CD4-positive, CD25-positive, alpha-beta regulatory T cell (primary cell): ENCODE data around the gene KIR3DL2. TPM values are rescaled to one million over a fixed set of nuclear protein-coding genes. Genes with fewer than 3 reads are reported as not detected.
"Not testable (repeated sequence)": the region's sequence is repeated elsewhere in the genome, so short reads cannot be mapped to it uniquely, and the experiment has no call there.

ENCODE experiments used
- ATAC-seq, 2 donors: fragments of 150-1000 bp; cut with Tn5 transposase; one replicate each; pipeline ENCODE4 v1.10.0; 2021; ENCODE audit warnings: low read depth in 2 of 2, moderate number of reproducible peaks in 2 of 2, moderate library complexity in 1 of 2
- DNase-seq, 3 donors: peaks; one replicate each; pipeline versions ENCODE4 v3.0.0 to v3.0.0-alpha.2; 2012 to 2022; ENCODE audit warnings: mixed read lengths in 1 of 3
- H3K27ac ChIP-seq: one replicate; pipeline ENCODE4 v1.7.0; 2013; ENCODE audit warnings: mild to moderate bottlenecking, low read length; ENCODE audit not compliant: insufficient read depth, poor library complexity, severe bottlenecking
- H3K27me3 ChIP-seq: one replicate; pipeline ENCODE4 v1.7.0; 2013; ENCODE audit warnings: low read length; ENCODE audit not compliant: control insufficient read depth, insufficient read depth
- H3K36me3 ChIP-seq: one replicate; pipeline ENCODE4 v1.7.0; 2013; ENCODE audit warnings: mild to moderate bottlenecking, low read length, moderate library complexity; ENCODE audit not compliant: control insufficient read depth, insufficient read depth
- H3K4me1 ChIP-seq: 2 replicates; pipeline ENCODE4 v1.7.0; 2013; ENCODE audit warnings: mild to moderate bottlenecking, low read length; ENCODE audit not compliant: insufficient read depth, control insufficient read depth, poor library complexity, severe bottlenecking
- H3K4me3 ChIP-seq: one replicate; pipeline ENCODE4 v1.7.0; 2013; ENCODE audit warnings: low read depth, mild to moderate bottlenecking, low read length, moderate library complexity
- H3K9me3 ChIP-seq, 2 experiments: 1 replicate in 1 of 2; 2 replicates in 1 of 2; pipeline ENCODE4 v1.7.0; 2013; ENCODE audit warnings: low read length in 2 of 2, mild to moderate bottlenecking in 1 of 2, moderate library complexity in 1 of 2; ENCODE audit not compliant: control insufficient read depth in 2 of 2
- H3K27ac Mint-ChIP-seq, 3 donors: one replicate each; pipeline ENCODE4 v1.8.0; 2020 to 2022; ENCODE audit warnings: mild to moderate bottlenecking in 3 of 3, mixed read lengths in 3 of 3, moderate library complexity in 2 of 3
- H3K27me3 Mint-ChIP-seq: one replicate; pipeline ENCODE4 v1.8.0; 2022; ENCODE audit warnings: mild to moderate bottlenecking, mixed read lengths
- H3K36me3 Mint-ChIP-seq: one replicate; pipeline ENCODE4 v1.8.0; 2020; ENCODE audit warnings: mixed read lengths
- H3K4me1 Mint-ChIP-seq, 4 donors: one replicate each; pipeline ENCODE4 v1.8.0; 2020 to 2022; ENCODE audit warnings: mixed read lengths in 4 of 4, mild to moderate bottlenecking in 1 of 4
- H3K4me3 Mint-ChIP-seq, 4 donors: one replicate each; pipeline ENCODE4 v1.8.0; 2020 to 2022; ENCODE audit warnings: mild to moderate bottlenecking in 4 of 4, mixed read lengths in 4 of 4, moderate library complexity in 3 of 4
- H3K9me3 Mint-ChIP-seq, 7 donors: one replicate each; pipeline ENCODE4 v1.8.0; 2020 to 2022; ENCODE audit warnings: mixed read lengths in 7 of 7, mild to moderate bottlenecking in 3 of 7, moderate library complexity in 2 of 7
- polyA plus RNA-seq, 4 donors: library from polyadenylated mRNA; unstranded; fragments of 300-500 nt; fragmentation: Illumina TruSeq; gene quantifications; one replicate each; pipeline ENCODE4 v1.2.3, GENCODE V29; 2021
- total RNA-seq: library from RNA; stranded (reverse); gene quantifications from one replicate; pipeline ENCODE4 v1.2.3, GENCODE V29; 2022

The KIR3DL2 gene
- total and polyA plus RNA-seq, 5 donors from 2014 or later = 0.25 to 0.94 (median 0.62) TPM

DNA sequence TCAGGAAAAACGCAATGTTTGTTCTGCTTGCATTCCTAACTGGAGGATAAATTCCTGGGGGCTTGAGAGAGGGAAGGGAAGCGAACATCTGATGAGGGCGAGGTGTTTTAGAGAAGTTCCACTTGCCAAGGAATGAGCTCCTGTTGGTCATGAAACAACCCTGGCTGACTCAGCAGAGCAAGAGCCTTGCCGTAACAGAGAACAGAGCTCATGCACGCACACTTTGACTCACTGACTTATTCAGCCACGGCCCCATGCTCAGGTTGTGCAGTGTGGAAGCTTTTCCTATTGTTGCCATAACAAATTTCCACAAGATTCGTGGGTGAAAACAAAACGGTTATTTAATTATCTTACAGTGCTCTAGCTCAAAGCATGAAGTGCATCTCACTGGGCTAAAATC is 7.1 kb upstream of the KIR3DL2 start:
- H3K4me1 ChIP-seq, H3K27me3 ChIP-seq, H3K4me3 Mint-ChIP-seq, H3K27ac ChIP-seq, H3K36me3 ChIP-seq, H3K36me3 Mint-ChIP-seq, H3K27me3 Mint-ChIP-seq, H3K9me3 ChIP-seq, ATAC-seq, DNase-seq, H3K4me1 Mint-ChIP-seq, H3K27ac Mint-ChIP-seq, H3K4me3 ChIP-seq: not testable (repeated sequence)
- peaks cover 0 to 15% (median 2%) of the 10 kb centered on the region in 7 donors for H3K9me3 Mint-ChIP-seq

DNA sequence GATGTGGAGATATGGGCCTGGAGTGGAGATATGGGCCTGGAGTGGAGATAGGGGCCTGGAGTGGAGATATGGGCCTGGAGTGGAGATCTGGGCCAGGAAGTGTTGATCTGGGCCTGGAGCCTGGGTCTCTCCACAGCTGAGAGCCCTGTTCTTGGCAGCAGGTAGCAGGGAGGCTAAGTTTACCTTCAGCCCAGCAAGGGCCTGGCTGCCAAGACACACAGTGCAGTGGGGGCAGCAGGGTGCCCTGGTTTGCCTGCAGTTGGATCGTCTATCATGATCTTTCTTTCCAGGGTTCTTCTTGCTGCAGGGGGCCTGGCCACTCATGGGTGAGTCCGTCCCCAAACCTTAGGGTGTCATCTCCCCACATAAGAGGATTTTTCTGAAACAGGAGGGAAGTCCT is 687 bp downstream of the KIR3DL2 start:
- H3K27me3 ChIP-seq = no peaks in the 10 kb centered on the region
- no peak overlapping the region for H3K4me3 ChIP-seq
- peaks cover 0 to 11% (median 0%) of the 10 kb centered on the region in 7 donors for H3K9me3 Mint-ChIP-seq
- H3K36me3 Mint-ChIP-seq = no peaks in the 10 kb centered on the region
- ATAC-seq (no peak), DNase-seq (no peak)
- H3K4me1 ChIP-seq = no peaks in the 10 kb centered on the region
- H3K27ac Mint-ChIP-seq = no peak overlapping the region
- H3K4me1 Mint-ChIP-seq = no peaks in the 10 kb centered on the region
- H3K36me3 ChIP-seq = no peaks in the 10 kb centered on the region
- no peak overlapping the region for H3K4me3 Mint-ChIP-seq
- H3K27me3 Mint-ChIP-seq = no peaks in the 10 kb centered on the region
- H3K9me3 ChIP-seq = no peaks in the 10 kb centered on the region
- no peak overlapping the region for H3K27ac ChIP-seq

- no peak for ATAC-seq
- Mint-ChIP-seq H3K4me1 (no peaks in the 10 kb centered on the region), H3K27me3 (no peaks in the 10 kb centered on the region), H3K4me3 (no peak overlapping the region), H3K36me3 (no peaks in the 10 kb centered on the region), H3K27ac (no peak overlapping the region), H3K9me3 (peaks cover 0 to 9% (median 0%) of the 10 kb centered on the region in 7 donors)
- H3K4me1 ChIP-seq = no peaks in the 10 kb centered on the region
- H3K9me3 ChIP-seq = no peaks in the 10 kb centered on the region
- H3K27me3 ChIP-seq = no peaks in the 10 kb centered on the region
- no peak for DNase-seq
- H3K36me3 ChIP-seq = no peaks in the 10 kb centered on the region
- H3K4me3 ChIP-seq = no peak overlapping the region
- H3K27ac ChIP-seq = no peak overlapping the region
Measured at GRCh38 chr19:54851353-54851752, 1.1 kb downstream of the KIR3DL2 start.

GRCh38 chr19:54855241-54855640 is 5.0 kb downstream of the KIR3DL2 start:
- not testable (repeated sequence) for ATAC-seq, H3K4me1 ChIP-seq, H3K27me3 ChIP-seq, H3K27ac Mint-ChIP-seq, H3K9me3 ChIP-seq, H3K27me3 Mint-ChIP-seq, H3K36me3 Mint-ChIP-seq, DNase-seq, H3K27ac ChIP-seq, H3K4me1 Mint-ChIP-seq, H3K4me3 Mint-ChIP-seq, H3K9me3 Mint-ChIP-seq, H3K4me3 ChIP-seq, H3K36me3 ChIP-seq

GRCh38 chr19:54858476-54858875 is 8.2 kb downstream of the KIR3DL2 start:
- H3K4me1 Mint-ChIP-seq, H3K4me1 ChIP-seq, H3K4me3 Mint-ChIP-seq, H3K36me3 Mint-ChIP-seq, H3K36me3 ChIP-seq, H3K27ac Mint-ChIP-seq, H3K27ac ChIP-seq, DNase-seq, H3K4me3 ChIP-seq, H3K9me3 ChIP-seq, H3K9me3 Mint-ChIP-seq, H3K27me3 ChIP-seq, H3K27me3 Mint-ChIP-seq, ATAC-seq: not testable (repeated sequence)

DNA sequence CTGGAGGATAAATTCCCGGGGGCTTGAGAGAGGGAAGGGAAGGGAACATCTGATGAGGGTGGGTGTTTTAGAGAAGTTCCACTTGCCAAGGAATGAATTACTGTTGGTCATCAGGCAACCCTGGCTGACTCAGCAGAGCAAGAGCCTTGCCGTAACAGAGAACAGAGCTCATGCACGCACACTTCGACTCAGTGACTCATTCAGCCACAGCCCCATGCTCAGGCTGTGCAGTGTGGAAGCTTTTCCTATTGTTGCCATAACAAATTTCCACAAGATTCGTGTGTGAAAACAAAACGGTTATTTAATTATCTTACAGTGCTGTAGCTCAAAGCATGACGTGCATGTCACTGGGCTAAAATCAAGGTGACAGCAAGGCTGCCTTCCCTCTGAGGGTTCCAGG is 9.2 kb downstream of the KIR3DL2 start:
- not testable (repeated sequence) for DNase-seq, H3K9me3 ChIP-seq, H3K4me3 Mint-ChIP-seq, H3K36me3 ChIP-seq, H3K4me1 ChIP-seq, H3K27ac Mint-ChIP-seq, H3K9me3 Mint-ChIP-seq, H3K27ac ChIP-seq, H3K27me3 Mint-ChIP-seq, H3K4me1 Mint-ChIP-seq, H3K36me3 Mint-ChIP-seq, ATAC-seq, H3K4me3 ChIP-seq, H3K27me3 ChIP-seq

DNA sequence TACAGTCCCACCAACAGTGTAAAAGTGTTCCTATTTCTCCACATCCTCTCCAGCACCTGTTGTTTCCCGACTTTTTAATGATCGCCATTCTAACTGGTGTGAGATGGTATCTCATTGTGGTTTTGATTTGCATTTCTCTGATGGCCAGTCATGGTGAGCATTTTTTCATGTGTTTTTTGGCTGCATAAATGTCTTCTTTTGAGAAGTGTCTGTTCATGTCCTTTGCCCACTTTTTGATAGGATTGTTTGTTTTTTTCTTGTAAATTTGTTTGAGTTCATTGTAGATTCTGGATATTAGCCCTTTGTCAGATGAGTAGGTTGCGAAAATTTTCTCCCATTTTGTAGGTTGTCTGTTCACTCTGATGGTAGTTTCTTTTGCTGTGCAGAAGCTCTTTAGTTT is 13.2 kb downstream of the KIR3DL2 start:
- H3K27ac Mint-ChIP-seq, H3K36me3 ChIP-seq, H3K9me3 ChIP-seq, H3K4me3 ChIP-seq, H3K36me3 Mint-ChIP-seq, DNase-seq, H3K27ac ChIP-seq, H3K27me3 ChIP-seq, H3K4me1 ChIP-seq, ATAC-seq, H3K27me3 Mint-ChIP-seq, H3K4me1 Mint-ChIP-seq, H3K4me3 Mint-ChIP-seq, H3K9me3 Mint-ChIP-seq: not testable (repeated sequence)

DNA sequence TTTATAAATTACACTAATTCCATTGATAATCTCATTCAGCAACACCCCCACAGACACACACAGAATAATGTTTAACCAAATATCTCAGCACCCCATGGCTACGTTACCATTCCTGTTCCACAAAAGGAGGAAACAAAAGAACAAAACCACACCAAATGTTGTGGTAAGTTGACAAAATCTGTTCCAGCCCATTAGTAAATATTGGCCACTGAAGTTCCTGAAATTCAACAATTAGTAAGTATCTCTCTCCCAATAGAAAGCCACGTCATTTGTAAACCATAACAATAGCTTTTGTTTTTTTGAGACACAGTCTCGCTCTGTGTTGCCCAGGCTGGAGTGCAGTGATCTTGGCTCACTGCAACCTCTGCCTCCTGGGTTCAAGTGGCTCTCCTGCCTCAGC is 21.5 kb downstream of the KIR3DL2 start:
- Mint-ChIP-seq H3K4me1 (no peaks in the 10 kb centered on the region), H3K27me3 (peaks cover 7% of the 10 kb centered on the region), H3K4me3 (no peak overlapping the region), H3K36me3 (peaks cover 2% of the 10 kb centered on the region), H3K27ac (no peak overlapping the region), H3K9me3 (peaks cover 0 to 2% (median 0%) of the 10 kb centered on the region in 7 donors)
- no peak for ATAC-seq
- no peak overlapping the region for H3K4me3 ChIP-seq
- H3K9me3 ChIP-seq = no peaks in the 10 kb centered on the region
- H3K36me3 ChIP-seq = no peaks in the 10 kb centered on the region
- no peaks in the 10 kb centered on the region for H3K27me3 ChIP-seq
- H3K4me1 ChIP-seq = no peaks in the 10 kb centered on the region
- no peak overlapping the region for H3K27ac ChIP-seq
- DNase-seq = no peak
